Endothelial cell of umbilical vein (primary cell): ENCODE data around the gene RIMS4. TPM values are rescaled to one million over a fixed set of nuclear protein-coding genes. Genes with fewer than 3 reads are reported as not detected.

ENCODE experiments used
- BruUV-seq: library from RNA; stranded (reverse); fragments of 400-500 nt; replicated peaks from 2 replicates; lab custom pipeline; 2021; lab: Mats Ljungman, UMichigan
- CTCF ChIA-PET: fragments of 300-600, 350-600 bp; sonication (Branson Sonifier 250); formaldehyde crosslinking; loops from one replicate; lab custom pipeline; 2021; ENCODE audit warnings: antibody characterized with exemption, inconsistent platforms; lab: Charles Lee
- POLR2A ChIA-PET: fragments of 300-600, 350-600 bp; sonication (Branson Sonifier 250); formaldehyde crosslinking; loops from one replicate; lab custom pipeline; 2021; ENCODE audit warnings: antibody characterized with exemption, inconsistent platforms; lab: Charles Lee
- DNase-seq: peaks from one replicate; pipeline ENCODE4 v3.0.0-alpha.2; 2011; ENCODE audit warnings: low read depth, low spot score
- FAIRE-seq: peaks from 2 replicates; lab custom pipeline; 2011; peaks lifted over from hg19 to GRCh38; lab: Jason Lieb, UNC
- H2AFZ ChIP-seq: 2 replicates; pipeline ENCODE4 v1.6.0; 2012; ENCODE audit warnings: low read depth, low read length, control low read depth, inconsistent platforms
- H3K27ac ChIP-seq: 2 replicates; pipeline ENCODE4 v1.5.1; 2011; ENCODE audit warnings: low read depth, mild to moderate bottlenecking, control low read depth, low read length, moderate library complexity; ENCODE audit not compliant: insufficient read depth
- H3K27me3 ChIP-seq, 2 experiments: 2 replicates each; pipeline versions ENCODE4 v1.6.0 to v1.6.1; 2011; ENCODE audit warnings: low read length in 2 of 2, mixed read lengths in 1 of 2; ENCODE audit not compliant: control insufficient read depth in 2 of 2, insufficient read depth in 2 of 2
- H3K36me3 ChIP-seq, 2 experiments: 2 replicates in 1 of 2; 3 replicates in 1 of 2; pipeline ENCODE4 v1.5.1; 2011; ENCODE audit warnings: low read length in 2 of 2, mild to moderate bottlenecking in 1 of 2, moderate library complexity in 1 of 2; ENCODE audit not compliant: control insufficient read depth in 2 of 2, insufficient read depth in 2 of 2; ENCODE audit errors: extremely low read depth in 1 of 2
- H3K4me1 ChIP-seq: 3 replicates; pipeline ENCODE4 v1.5.1; 2011; ENCODE audit warnings: mild to moderate bottlenecking, low read length; ENCODE audit not compliant: control insufficient read depth, insufficient read depth; ENCODE audit errors: extremely low read depth
- H3K4me2 ChIP-seq: 2 replicates; pipeline ENCODE4 v1.6.1; 2011; ENCODE audit warnings: low read length, control low read depth, mixed read lengths; ENCODE audit not compliant: insufficient read depth
- H3K4me3 ChIP-seq, 3 experiments: fragments of 200-600 bp in 1 of 3; sonication (generic), shearing (Covaris generic) in 1 of 3; replicated peaks in 1 of 3; 2 replicates each; pipeline ENCODE4 v1.5.1; 2011 to 2016; ENCODE audit warnings: control low read depth in 3 of 3, low read length in 3 of 3, mild to moderate bottlenecking in 2 of 3, inconsistent platforms in 1 of 3, low read depth in 1 of 3, moderate library complexity in 1 of 3; ENCODE audit not compliant: insufficient read depth in 1 of 3
- H3K79me2 ChIP-seq: 2 replicates; pipeline ENCODE4 v1.6.0; 2012; ENCODE audit warnings: low read length, inconsistent platforms; ENCODE audit not compliant: control insufficient read depth, insufficient read depth
- H3K9ac ChIP-seq: replicated peaks from 2 replicates; pipeline ENCODE3; 2011; ENCODE audit warnings: low read length, control low read depth; ENCODE audit not compliant: insufficient read depth; ENCODE audit errors: extremely low read depth
- H3K9me1 ChIP-seq: replicated peaks from 3 replicates; pipeline ENCODE4 v1.6.0; 2011; ENCODE audit warnings: mild to moderate bottlenecking, low read length; ENCODE audit not compliant: control insufficient read depth, insufficient read depth; ENCODE audit errors: extremely low read depth
- H3K9me3 ChIP-seq: replicated peaks from 2 replicates; pipeline ENCODE4 v1.5.1; 2012; ENCODE audit warnings: low read length, inconsistent platforms; ENCODE audit not compliant: control insufficient read depth, insufficient read depth
- H4K20me1 ChIP-seq: replicated peaks from 2 replicates; pipeline ENCODE3; 2011; ENCODE audit warnings: mild to moderate bottlenecking, low read length; ENCODE audit not compliant: control insufficient read depth, insufficient read depth; ENCODE audit errors: extremely low read depth
- EZH2 ChIP-seq: IDR thresholded peaks from 2 replicates; pipeline ENCODE4 v1.6.1; 2012; ENCODE audit warnings: borderline replicate concordance, low read depth, mild to moderate bottlenecking, moderate library complexity, low read length, inconsistent platforms; ENCODE audit not compliant: severe bottlenecking
- FOS ChIP-seq: IDR thresholded peaks from 2 replicates; pipeline ENCODE4 v1.6.1; 2011; ENCODE audit warnings: mild to moderate bottlenecking, low read length, moderate library complexity, borderline replicate concordance; ENCODE audit not compliant: insufficient read depth
- GATA2 ChIP-seq: IDR thresholded peaks from 2 replicates; pipeline ENCODE4 v1.7.0; 2011; ENCODE audit warnings: low read depth, mild to moderate bottlenecking, moderate library complexity, mixed read lengths, low read length; ENCODE audit not compliant: insufficient read length, insufficient read depth
- JUN ChIP-seq: IDR thresholded peaks from 2 replicates; pipeline ENCODE4 v1.6.1; 2011; ENCODE audit warnings: borderline replicate concordance, low read depth; ENCODE audit not compliant: insufficient read length, insufficient read depth
- MYC ChIP-seq: IDR thresholded peaks from one replicate; pipeline ENCODE4 v1.6.1; 2011; ENCODE audit warnings: mild to moderate bottlenecking, low read depth, low read length
- POLR2A ChIP-seq: IDR thresholded peaks from 2 replicates; pipeline ENCODE4 v1.6.1; 2012; ENCODE audit warnings: low read depth, mild to moderate bottlenecking, control low read depth, low read length
- POLR2AphosphoS5 ChIP-seq: IDR thresholded peaks from 2 replicates; pipeline ENCODE4 v1.6.1; 2012; ENCODE audit warnings: low read depth, mild to moderate bottlenecking, control low read depth, low read length, moderate library complexity; ENCODE audit not compliant: insufficient read depth
- dilution Hi-C: fragments of 300-500 bp; cut with MboI; formaldehyde crosslinking; loops from one replicate; pipeline ENCODE4 v1.15.0; 2019; ENCODE audit warnings: low sequenced_read_pairs; ENCODE audit not compliant: extremely low pct_ligation_motif_present
- intact Hi-C: fragments of 100-400 bp; cut with micrococcal nuclease; formaldehyde crosslinking; loops from one replicate; pipeline ENCODE4 v1.10.0; 2022
- polyA plus RNA-seq, 4 experiments: library from polyadenylated mRNA; depleted of rRNA in 3 of 4; stranded (reverse) in 3 of 4; unstranded in 1 of 4; fragments of >200 nt; gene quantifications; 2 replicates each; pipeline versions ENCODE4 v1.2.1 to v1.2.3, GENCODE V29; 2011 to 2012; ENCODE audit warnings: missing spikeins in 1 of 4
- total RNA-seq: library from RNA; stranded (reverse); gene quantifications from 2 replicates; pipeline ENCODE4 v1.2.3, GENCODE V29; 2021
- TF ChIP-seq, protein P1 (sequence below): IDR thresholded peaks from 2 replicates; pipeline ENCODE4 v1.6.1; 2011; ENCODE audit not compliant: insufficient read depth, insufficient read length
- TF ChIP-seq, protein P2 (sequence below), 2 donors: IDR thresholded peaks; 1 replicate in 1 of 2; 2 replicates in 1 of 2; pipeline ENCODE4 v1.5.1; 2011; ENCODE audit warnings: low read length in 2 of 2, mild to moderate bottlenecking in 2 of 2, moderate library complexity in 2 of 2, control low read depth in 1 of 2, inconsistent platforms in 1 of 2, low read depth in 1 of 2; ENCODE audit not compliant: insufficient read depth in 1 of 2; ENCODE audit errors: extremely low read depth in 1 of 2

RIMS4 gene
- total and polyA plus RNA-seq, 2 donors (not counting 3 experiments of a cell fraction or from before 2014, with no cell fraction given) = not detected

DNA sequence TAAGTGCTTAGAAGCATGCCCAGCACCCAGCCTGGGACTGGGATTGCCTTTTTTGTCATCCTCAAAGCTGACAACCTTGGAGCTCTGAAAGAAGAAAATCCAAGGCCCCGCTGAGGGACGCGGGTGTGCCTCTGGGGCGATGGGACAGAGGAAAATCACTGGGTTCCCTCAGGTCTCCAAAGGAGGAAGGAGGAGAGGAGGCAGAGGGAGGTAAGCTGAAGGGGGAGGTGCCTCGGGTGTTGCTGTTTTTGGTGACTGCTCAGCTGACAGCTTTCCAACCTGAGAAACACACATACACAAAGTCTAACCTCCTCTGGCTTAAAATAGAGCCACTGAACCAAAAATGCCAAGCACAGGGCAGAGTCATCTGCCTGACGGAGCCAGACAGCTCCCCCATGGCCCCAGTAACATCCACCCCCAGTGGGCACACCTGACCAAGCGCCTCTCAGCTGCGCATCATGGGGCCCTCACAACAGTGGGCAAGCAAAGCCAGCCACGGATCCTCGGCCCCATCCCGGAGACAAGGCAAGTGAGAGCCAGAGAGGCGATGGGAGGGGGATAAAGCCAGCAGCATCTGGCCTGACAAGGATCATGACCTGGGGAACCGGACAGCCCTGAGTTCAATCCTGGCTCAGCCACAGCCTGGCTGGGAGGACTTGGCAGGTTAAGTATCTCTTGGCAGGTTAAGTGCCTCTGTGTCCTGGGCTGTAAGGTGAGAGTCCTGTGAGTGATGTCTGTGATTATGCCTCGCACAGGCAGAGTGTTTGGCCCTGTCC is 67.9 kb downstream of the RIMS4 start:
- Histone ChIP-seq H3K9ac (no peak overlapping the region), H3K4me1 (peaks cover 4% of the 10 kb centered on the region), H3K27ac (no peak overlapping the region), H4K20me1 (no peaks in the 10 kb centered on the region), H3K79me2 (no peaks in the 10 kb centered on the region), H3K9me3 (no peaks in the 10 kb centered on the region), H3K9me1 (no peaks in the 10 kb centered on the region), H3K27me3 (peaks cover 15 to 16% of the 10 kb centered on the region in 2 experiments), H2AFZ (no peak overlapping the region), H3K4me2 (no peak overlapping the region), H3K36me3 (no peaks in the 10 kb centered on the region), H3K4me3 (no peak overlapping the region)
- ChIA-PET POLR2A (no interaction called here), CTCF (interaction anchor here (0.9 to 2.3 kb wide), 3 partner anchors 40 to 127 kb away, joined by 3 to 9 read pairs (median 3); no protein-coding TSS in a partner anchor)
- no TSS peak for BruUV-seq
- TF ChIP-seq FOS = no peak
- TF ChIP-seq JUN = no peak
- no peak for TF ChIP-seq POLR2A
- TF ChIP-seq, protein P1, sequence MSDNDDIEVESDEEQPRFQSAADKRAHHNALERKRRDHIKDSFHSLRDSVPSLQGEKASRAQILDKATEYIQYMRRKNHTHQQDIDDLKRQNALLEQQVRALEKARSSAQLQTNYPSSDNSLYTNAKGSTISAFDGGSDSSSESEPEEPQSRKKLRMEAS = no peak
- TF ChIP-seq EZH2 = peak; percentile 30
- DNase-seq = no peak
- dilution Hi-C loops = no loop called here
- no peak for FAIRE-seq
- intact Hi-C loops = no loop called here

DNA sequence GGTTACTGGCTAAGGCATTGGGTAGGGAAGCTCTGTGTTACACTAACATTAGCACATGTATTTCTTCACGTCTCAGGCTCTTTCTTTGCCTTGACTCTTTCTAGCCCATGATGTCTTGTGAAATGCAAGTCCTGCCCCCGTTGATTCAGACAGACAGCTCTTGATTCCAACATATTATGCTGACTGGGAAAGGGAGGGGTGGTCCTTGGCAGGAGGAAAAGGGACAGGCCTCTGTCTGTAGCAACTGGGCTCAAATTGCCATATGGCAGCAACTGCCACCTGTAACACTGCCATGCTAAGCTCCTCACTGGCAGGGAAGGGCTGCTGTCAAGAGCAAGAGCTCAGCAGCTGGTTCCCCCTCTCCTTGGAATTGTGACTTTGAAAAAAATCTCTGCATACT is 70.4 kb downstream of the RIMS4 start:
- POLR2A ChIA-PET = no interaction called here
- intact Hi-C loops = loop anchor here (10.0 kb wide), 2 partner anchors 205 to 265 kb away; partner anchors contain the start of gene TTPAL

More for the DNA sequence above, 70.4 kb downstream of the RIMS4 start:
- Histone ChIP-seq H3K79me2 (no peaks in the 10 kb centered on the region), H3K4me3 (no peak overlapping the region), H3K9me1 (no peaks in the 10 kb centered on the region), H2AFZ (no peak overlapping the region), H3K9ac (no peak overlapping the region), H3K4me1 (no peaks in the 10 kb centered on the region), H4K20me1 (no peaks in the 10 kb centered on the region), H3K4me2 (no peak overlapping the region), H3K9me3 (no peaks in the 10 kb centered on the region), H3K36me3 (no peaks in the 10 kb centered on the region), H3K27ac (no peak overlapping the region), H3K27me3 (peaks cover 0 to 11% of the 10 kb centered on the region in 2 experiments)
- FAIRE-seq (no peak), DNase-seq (no peak)
- no TSS peak for BruUV-seq
- CTCF ChIA-PET = interaction anchor here (1.1 to 1.5 kb wide), 3 partner anchors 16 to 57 kb away, joined by 3 to 5 read pairs (median 3); no protein-coding TSS in a partner anchor
- TF ChIP-seq EZH2 = no peak
- TF ChIP-seq MYC = no peak
- TF ChIP-seq JUN = no peak
- TF ChIP-seq, protein P1 = no peak
- TF ChIP-seq POLR2A = no peak
- TF ChIP-seq GATA2 = no peak
- no peak for TF ChIP-seq FOS
- TF ChIP-seq POLR2AphosphoS5 = no peak
- TF ChIP-seq, protein P2, sequence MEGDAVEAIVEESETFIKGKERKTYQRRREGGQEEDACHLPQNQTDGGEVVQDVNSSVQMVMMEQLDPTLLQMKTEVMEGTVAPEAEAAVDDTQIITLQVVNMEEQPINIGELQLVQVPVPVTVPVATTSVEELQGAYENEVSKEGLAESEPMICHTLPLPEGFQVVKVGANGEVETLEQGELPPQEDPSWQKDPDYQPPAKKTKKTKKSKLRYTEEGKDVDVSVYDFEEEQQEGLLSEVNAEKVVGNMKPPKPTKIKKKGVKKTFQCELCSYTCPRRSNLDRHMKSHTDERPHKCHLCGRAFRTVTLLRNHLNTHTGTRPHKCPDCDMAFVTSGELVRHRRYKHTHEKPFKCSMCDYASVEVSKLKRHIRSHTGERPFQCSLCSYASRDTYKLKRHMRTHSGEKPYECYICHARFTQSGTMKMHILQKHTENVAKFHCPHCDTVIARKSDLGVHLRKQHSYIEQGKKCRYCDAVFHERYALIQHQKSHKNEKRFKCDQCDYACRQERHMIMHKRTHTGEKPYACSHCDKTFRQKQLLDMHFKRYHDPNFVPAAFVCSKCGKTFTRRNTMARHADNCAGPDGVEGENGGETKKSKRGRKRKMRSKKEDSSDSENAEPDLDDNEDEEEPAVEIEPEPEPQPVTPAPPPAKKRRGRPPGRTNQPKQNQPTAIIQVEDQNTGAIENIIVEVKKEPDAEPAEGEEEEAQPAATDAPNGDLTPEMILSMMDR (IDR thresholded peaks at IDR 0.05; ENCODE audit: extremely low read depth in 1 of 2, insufficient read depth in 1 of 2, low read depth in 1 of 2, low read length in 2 of 2) = no peak
- dilution Hi-C loops = no loop called here
